HCT116 (cell line): Measurements from ENCODE around the gene TMEM30A. TPM values are rescaled to one million over a fixed set of nuclear protein-coding genes. Genes with fewer than 3 reads are reported as not detected.

Experiments used
- ATAC-seq: fragments of 200-7000 bp; cut with Tn5 transposase; 2 replicates; pipeline ENCODE4 v1.9.1; 2020; ENCODE audit warnings: mild to moderate bottlenecking, moderate library complexity
- BruUV-seq: library from RNA; stranded (reverse); fragments of 400-500 nt; replicated peaks from 2 replicates; lab custom pipeline; 2021; lab: Mats Ljungman, UMichigan
- CTCF ChIA-PET: fragments of 300-600 bp; sonication (Branson Sonifier 250); formaldehyde crosslinking; loops from one replicate; lab custom pipeline; 2021; ENCODE audit warnings: antibody characterized with exemption; lab: Charles Lee
- POLR2A ChIA-PET: fragments of 300-600, 350-600 bp; sonication (Branson Sonifier 250); formaldehyde crosslinking; loops from one replicate; lab custom pipeline; 2021; ENCODE audit warnings: antibody characterized with exemption; lab: Charles Lee
- RAD21 ChIA-PET, 2 experiments: fragments of 300-600 bp; sonication (Branson Sonifier 250); formaldehyde crosslinking; loops; one replicate each; lab custom pipeline; 2023; ENCODE audit warnings: low total read pairs in 2 of 2; ENCODE audit not compliant: uncharacterized antibody in 2 of 2, unreplicated experiment in 2 of 2, low non-redundant PET in 1 of 2; lab: Charles Lee
- DNase-seq: peaks from one replicate; pipeline ENCODE4 v3.0.0-alpha.2; 2010; ENCODE audit warnings: low read depth, low spot score
- H2AFZ ChIP-seq: fragments of 200-600 bp; shearing (Covaris generic), sonication (generic); 2 replicates; pipeline ENCODE4 v1.6.1; 2017; ENCODE audit warnings: low read depth, mixed run types, mixed read lengths, antibody characterized with exemption, low read length; ENCODE audit not compliant: poor library complexity, severe bottlenecking
- H3K27ac ChIP-seq: 2 replicates; pipeline ENCODE4 v1.5.1; 2012; ENCODE audit warnings: low read depth, low read length
- H3K27me3 ChIP-seq: fragments of 200-600 bp; sonication (generic); 2 replicates; pipeline ENCODE4 v1.6.1; 2016; ENCODE audit warnings: mixed run types, low read length, mixed read lengths; ENCODE audit not compliant: insufficient read depth
- H3K36me3 ChIP-seq, 2 experiments: fragments of 200-500 bp in 1 of 2; fragments of 200-600 bp in 1 of 2; sonication (Bioruptor generic) in 1 of 2; sonication (generic) in 1 of 2; 2 replicates each; pipeline versions ENCODE4 v1.5.1 to v1.6.1; 2014 to 2016; ENCODE audit warnings: low read length in 2 of 2, inconsistent platforms in 1 of 2, mixed read lengths in 1 of 2, mixed run types in 1 of 2; ENCODE audit not compliant: insufficient read depth in 2 of 2, control insufficient read depth in 1 of 2
- H3K4me1 ChIP-seq, 2 experiments: fragments of 200-600 bp in 1 of 2; sonication (generic) in 1 of 2; 2 replicates each; pipeline versions ENCODE4 v1.5.1 to v1.6.1; 2012 to 2017; ENCODE audit warnings: low read length in 2 of 2, inconsistent platforms in 1 of 2, mild to moderate bottlenecking in 1 of 2, mixed read lengths in 1 of 2, mixed run types in 1 of 2, moderate library complexity in 1 of 2; ENCODE audit not compliant: insufficient read depth in 2 of 2, control insufficient read depth in 1 of 2
- H3K4me2 ChIP-seq: fragments of 200-600 bp; sonication (generic); 2 replicates; pipeline ENCODE4 v1.6.1; 2017; ENCODE audit warnings: mixed run types, low read length, mixed read lengths
- H3K4me3 ChIP-seq, 2 experiments: fragments of 200-600 bp in 1 of 2; sonication (generic) in 1 of 2; replicated peaks in 1 of 2; 2 replicates each; pipeline ENCODE4 v1.5.1; 2011 to 2016; ENCODE audit warnings: low read length in 2 of 2, control low read depth in 1 of 2, low read depth in 1 of 2, mild to moderate bottlenecking in 1 of 2, mixed read lengths in 1 of 2, mixed run types in 1 of 2
- H3K79me2 ChIP-seq: fragments of 200-600 bp; sonication (generic); 2 replicates; pipeline ENCODE4 v1.6.1; 2017; ENCODE audit warnings: mild to moderate bottlenecking, mixed run types, low read length, moderate library complexity, mixed read lengths; ENCODE audit not compliant: insufficient read depth
- H3K9ac ChIP-seq: fragments of 200-600 bp; sonication (generic); 2 replicates; pipeline ENCODE4 v1.6.1; 2016; ENCODE audit warnings: low read length, mixed read lengths
- H3K9me2 ChIP-seq: fragments of 200-600 bp; sonication (generic), shearing (Covaris generic); 2 replicates; pipeline ENCODE4 v1.6.1; 2017; ENCODE audit warnings: mixed run types, mild to moderate bottlenecking, moderate library complexity; ENCODE audit not compliant: insufficient read depth
- H3K9me3 ChIP-seq, 2 experiments: fragments of 200-500 bp in 1 of 2; fragments of 200-600 bp in 1 of 2; sonication (Bioruptor generic) in 1 of 2; sonication (generic) in 1 of 2; 2 replicates each; pipeline ENCODE4 v1.6.1; 2014 to 2017; ENCODE audit warnings: low read length in 2 of 2, mixed read lengths in 2 of 2, inconsistent platforms in 1 of 2, low read depth in 1 of 2, mild to moderate bottlenecking in 1 of 2, mixed run types in 1 of 2, moderate library complexity in 1 of 2; ENCODE audit not compliant: control insufficient read depth in 1 of 2, insufficient read depth in 1 of 2
- H4K20me1 ChIP-seq: fragments of 200-600 bp; sonication (generic), shearing (Covaris generic); 2 replicates; pipeline ENCODE4 v1.6.1; 2017; ENCODE audit warnings: mixed run types, mild to moderate bottlenecking, moderate library complexity; ENCODE audit not compliant: insufficient read depth
- CTCF ChIP-seq, 3 experiments: fragments of 200-600 bp in 1 of 3; sonication (generic) in 1 of 3; IDR thresholded peaks in 2 of 3; conservative IDR thresholded peaks in 1 of 3; 2 replicates each; pipeline ENCODE4 v1.5.1; 2012 to 2017; ENCODE audit warnings: low read depth in 2 of 3, low read length in 2 of 3, antibody characterized with exemption in 1 of 3, borderline replicate concordance in 1 of 3, control low read depth in 1 of 3, mild to moderate bottlenecking in 1 of 3, mixed read lengths in 1 of 3, mixed run types in 1 of 3, moderate library complexity in 1 of 3; ENCODE audit not compliant: insufficient read depth in 1 of 3
- MAX ChIP-seq: IDR thresholded peaks from 2 replicates; pipeline ENCODE4 v1.6.1; 2012
- RAD21 ChIP-seq: IDR thresholded peaks from 2 replicates; pipeline ENCODE4 v1.6.1; 2012; ENCODE audit warnings: low read depth, mild to moderate bottlenecking
- ZBTB33 ChIP-seq: IDR thresholded peaks from 2 replicates; pipeline ENCODE4 v1.6.1; 2011; ENCODE audit warnings: mild to moderate bottlenecking, low read length, moderate library complexity; ENCODE audit not compliant: insufficient replicate concordance; ENCODE audit errors: extremely low read depth
- ZFX ChIP-seq: fragments of 450-650 bp; IDR thresholded peaks from 2 replicates; pipeline ENCODE4 v1.6.1; 2017
- intact Hi-C: fragments of 100-400 bp; cut with micrococcal nuclease; formaldehyde crosslinking; loops from 2 replicates; pipeline ENCODE4 v1.10.0; 2022
- total RNA-seq: library from RNA; stranded (reverse); gene quantifications from one replicate; pipeline ENCODE4 v1.2.1, GENCODE V29; 2021; ENCODE audit not compliant: unreplicated experiment

Gene TMEM30A
- total RNA-seq, 1 experiment from 2014 or later, result 73.4 TPM

GRCh38 chr6:75257343-75258087 is 27.1 kb downstream of the TMEM30A start:
- Histone ChIP-seq H3K27me3 (no peaks in the 10 kb centered on the region), H3K9me2 (no peaks in the 10 kb centered on the region), H3K79me2 (no peaks in the 10 kb centered on the region), H3K4me1 (no peaks in the 10 kb centered on the region), H3K36me3 (peaks cover 0 to 9% of the 10 kb centered on the region in 2 experiments; a peak in 2 of 4 replicates), H3K4me2 (no peak overlapping the region), H3K27ac (no peak overlapping the region), H3K9me3 (no peaks in the 10 kb centered on the region), H3K9ac (no peak overlapping the region), H2AFZ (no peak overlapping the region), H3K4me3 (no peak overlapping the region), H4K20me1 (no peaks in the 10 kb centered on the region)
- ChIA-PET RAD21 (no interaction called here), POLR2A (no interaction called here), CTCF (interaction anchor here (1.6 kb wide), 1 partner anchor 636 kb away, joined by 3 read pairs; no protein-coding TSS in a partner anchor)
- TF ChIP-seq CTCF (IDR thresholded peaks at IDR 0.05 in 2 of 3, conservative IDR thresholded peaks at IDR 0.05 in 1 of 3; ENCODE audit: borderline replicate concordance in 1 of 3, insufficient read depth in 1 of 3, low read depth in 2 of 3, low read length in 2 of 3) (no peak), MAX (no peak), ZBTB33 (no peak), ZFX (no peak), RAD21 (no peak)
- ATAC-seq, result no peak
- BruUV-seq, result no TSS peak
- DNase-seq, result no peak
- intact Hi-C loops, result no loop called here
